Right lobe of liver (tissue), 4 donors: ENCODE data around the gene RPS6KC1.

Source experiments
- POLR2A ChIP-seq: fragments of 450-650 bp; IDR thresholded peaks from one replicate; pipeline ENCODE4 v1.6.1; 2017; ENCODE audit warnings: antibody characterized with exemption, mild to moderate bottlenecking
- TF ChIP-seq, protein P1 (sequence below), 4 donors: fragments of 200-600 bp in 3 of 4; fragments of 450-650 bp in 1 of 4; IDR thresholded peaks; one replicate each; pipeline versions ENCODE4 v1.5.1 to v1.8.0; 2016 to 2022; ENCODE audit warnings: antibody characterized with exemption in 4 of 4, mild to moderate bottlenecking in 2 of 4
- donor health status: DM: no; HTN: no; CAD: no.
- donor health status: DM: no; HTN: no; CAD: no.
- donor health status: DM: no; HTN: yes; CAD: no.

DNA sequence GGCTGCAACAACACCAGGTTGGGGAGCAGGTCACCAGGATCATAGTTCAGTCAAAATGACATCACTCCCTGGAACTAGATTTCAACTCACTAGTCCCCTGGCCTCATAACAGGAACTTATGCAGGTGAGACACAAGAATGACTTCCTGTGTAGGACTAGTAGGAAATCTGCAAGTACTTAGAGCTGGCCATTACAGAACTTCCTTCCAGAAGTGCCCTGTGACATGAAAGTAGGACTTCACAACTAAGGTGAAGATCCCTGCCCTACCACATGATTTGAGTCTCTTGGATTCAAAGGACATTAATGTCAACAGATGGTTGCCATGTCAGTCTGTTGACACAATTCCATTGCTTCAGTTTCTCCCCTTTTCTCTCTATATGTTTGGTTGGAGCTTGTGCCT lies 223.1 kb downstream of the RPS6KC1 start:
- TF ChIP-seq, protein P1, sequence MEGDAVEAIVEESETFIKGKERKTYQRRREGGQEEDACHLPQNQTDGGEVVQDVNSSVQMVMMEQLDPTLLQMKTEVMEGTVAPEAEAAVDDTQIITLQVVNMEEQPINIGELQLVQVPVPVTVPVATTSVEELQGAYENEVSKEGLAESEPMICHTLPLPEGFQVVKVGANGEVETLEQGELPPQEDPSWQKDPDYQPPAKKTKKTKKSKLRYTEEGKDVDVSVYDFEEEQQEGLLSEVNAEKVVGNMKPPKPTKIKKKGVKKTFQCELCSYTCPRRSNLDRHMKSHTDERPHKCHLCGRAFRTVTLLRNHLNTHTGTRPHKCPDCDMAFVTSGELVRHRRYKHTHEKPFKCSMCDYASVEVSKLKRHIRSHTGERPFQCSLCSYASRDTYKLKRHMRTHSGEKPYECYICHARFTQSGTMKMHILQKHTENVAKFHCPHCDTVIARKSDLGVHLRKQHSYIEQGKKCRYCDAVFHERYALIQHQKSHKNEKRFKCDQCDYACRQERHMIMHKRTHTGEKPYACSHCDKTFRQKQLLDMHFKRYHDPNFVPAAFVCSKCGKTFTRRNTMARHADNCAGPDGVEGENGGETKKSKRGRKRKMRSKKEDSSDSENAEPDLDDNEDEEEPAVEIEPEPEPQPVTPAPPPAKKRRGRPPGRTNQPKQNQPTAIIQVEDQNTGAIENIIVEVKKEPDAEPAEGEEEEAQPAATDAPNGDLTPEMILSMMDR (IDR thresholded peaks at IDR 0.05), result no peak
- no peak for TF ChIP-seq POLR2A
